Activated naive CD4-positive, alpha-beta T cell treated with anti-CD3 and anti-CD28 coated beads, Interleukin-2, amount 10 ng/mL, durations not matched to agents 7 days and 5 days (primary cell): ENCODE results near the gene ZNF273.
"Not testable (repeated sequence)": the region's sequence is repeated elsewhere in the genome, so short reads cannot be mapped to it uniquely, and the experiment has no call there.

ENCODE experiments used
- CTCF ChIA-PET: fragments of 350-600 bp; sonication (Branson Sonifier 250); formaldehyde crosslinking; loops from one replicate; lab custom pipeline; 2021; ENCODE audit warnings: antibody characterized with exemption; lab: Charles Lee
- DNase-seq: peaks from one replicate; pipeline ENCODE4 v3.0.0-alpha.2; 2020
- H3K27ac Mint-ChIP-seq: one replicate; pipeline ENCODE4 v1.8.0; 2021; ENCODE audit warnings: mild to moderate bottlenecking, moderate library complexity, mixed read lengths
- H3K27me3 Mint-ChIP-seq: one replicate; pipeline ENCODE4 v1.8.0; 2021; ENCODE audit warnings: mild to moderate bottlenecking, mixed read lengths
- H3K36me3 Mint-ChIP-seq: one replicate; pipeline ENCODE4 v1.8.0; 2021; ENCODE audit warnings: mixed read lengths
- H3K4me1 Mint-ChIP-seq: one replicate; pipeline ENCODE4 v1.8.0; 2021; ENCODE audit warnings: mixed read lengths
- H3K4me3 Mint-ChIP-seq: one replicate; pipeline ENCODE4 v1.8.0; 2021; ENCODE audit warnings: mild to moderate bottlenecking, moderate library complexity, mixed read lengths
- H3K9me3 Mint-ChIP-seq: one replicate; pipeline ENCODE4 v1.8.0; 2021; ENCODE audit warnings: mixed read lengths

Gene ZNF273

GRCh38 chr7:64902806-64903721 is at the start of gene ZNF273:
Gene ZNF273, plus strand, starts transcription at chr7:64903273. Its CDS starts 45 bp downstream, at chr7:64903318.
- peak within 1 kb of the TSS; percentile 96 for H3K4me3 Mint-ChIP-seq
- peak within 1 kb of the TSS; percentile 96 for H3K27ac Mint-ChIP-seq
- peaks cover 13% of the 10 kb centered on the region for H3K9me3 Mint-ChIP-seq
- peak; percentile 96 for DNase-seq
- no peaks in the 10 kb centered on the region for H3K27me3 Mint-ChIP-seq
- peaks cover 26% of the 10 kb centered on the region for H3K36me3 Mint-ChIP-seq
- peaks cover 43% of the 10 kb centered on the region for H3K4me1 Mint-ChIP-seq
- CTCF ChIA-PET = interaction anchor here (1.0 to 3.3 kb wide), 2 partner anchors 15 to 237 kb away, joined by 3 to 9 read pairs; partner anchors contain the start of gene ZNF107

DNA sequence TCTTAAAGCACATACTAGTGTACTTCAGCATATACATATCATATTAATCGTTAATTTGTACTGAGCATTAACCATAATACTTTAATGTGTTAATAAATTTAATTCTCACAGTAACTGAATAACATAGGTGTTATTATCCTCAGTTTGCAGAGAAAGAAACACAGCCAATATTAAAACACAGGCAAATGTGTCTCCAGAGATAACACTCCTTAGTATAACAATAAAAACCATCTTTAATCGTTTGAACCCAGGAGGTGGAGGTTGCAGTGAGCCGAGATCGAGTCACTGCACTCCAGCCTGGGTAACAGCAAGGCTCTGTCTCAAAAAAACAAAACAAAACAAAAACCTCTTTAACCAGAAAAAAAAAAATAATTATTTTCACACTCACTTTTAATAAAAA is 49.4 kb upstream of the ZNF273 start:
- Mint-ChIP-seq H3K27me3 (no peaks in the 10 kb centered on the region), H3K4me3 (no peak overlapping the region), H3K4me1 (no peaks in the 10 kb centered on the region), H3K9me3 (peaks cover 9% of the 10 kb centered on the region), H3K27ac (no peak overlapping the region), H3K36me3 (no peaks in the 10 kb centered on the region)
- no peak for DNase-seq
- CTCF ChIA-PET = no interaction called here

DNA sequence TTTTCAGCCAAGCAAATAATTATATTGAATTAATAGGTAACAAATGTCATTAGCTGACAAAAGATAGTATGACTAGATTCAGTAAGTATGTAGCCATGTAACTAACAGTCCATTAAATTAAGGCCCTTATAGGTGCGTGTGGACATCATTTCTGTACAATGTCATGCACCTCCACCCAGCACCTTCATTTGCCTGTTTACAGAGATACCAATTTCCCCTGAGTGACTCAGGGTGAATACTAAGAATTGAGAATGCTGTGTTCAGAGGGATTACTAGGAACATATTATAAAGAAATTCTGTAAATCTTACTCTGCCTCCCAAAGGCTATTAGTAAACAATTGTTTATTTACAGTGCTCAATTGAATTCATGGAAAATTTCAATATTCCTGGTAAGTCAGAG is 48.1 kb upstream of the ZNF273 start:
- H3K27ac Mint-ChIP-seq = no peak overlapping the region
- no peaks in the 10 kb centered on the region for H3K36me3 Mint-ChIP-seq
- no peak overlapping the region for H3K4me3 Mint-ChIP-seq
- H3K4me1 Mint-ChIP-seq = no peaks in the 10 kb centered on the region
- H3K9me3 Mint-ChIP-seq = peaks cover 5% of the 10 kb centered on the region
- DNase-seq = no peak
- H3K27me3 Mint-ChIP-seq = no peaks in the 10 kb centered on the region
- CTCF ChIA-PET = no interaction called here

GRCh38 chr7:64863021-64863420 is 40.1 kb upstream of the ZNF273 start:
- no peaks in the 10 kb centered on the region for H3K4me1 Mint-ChIP-seq
- CTCF ChIA-PET = no interaction called here
- DNase-seq = no peak
- H3K4me3 Mint-ChIP-seq = no peak overlapping the region
- H3K9me3 Mint-ChIP-seq = peaks cover 8% of the 10 kb centered on the region
- no peaks in the 10 kb centered on the region for H3K36me3 Mint-ChIP-seq
- no peak overlapping the region for H3K27ac Mint-ChIP-seq
- no peaks in the 10 kb centered on the region for H3K27me3 Mint-ChIP-seq

- H3K27me3 Mint-ChIP-seq, DNase-seq, H3K36me3 Mint-ChIP-seq, H3K27ac Mint-ChIP-seq, H3K9me3 Mint-ChIP-seq, H3K4me1 Mint-ChIP-seq, H3K4me3 Mint-ChIP-seq, CTCF ChIA-PET: not testable (repeated sequence)
Measured at GRCh38 chr7:64863530-64863929, 39.5 kb upstream of the ZNF273 start.

DNA sequence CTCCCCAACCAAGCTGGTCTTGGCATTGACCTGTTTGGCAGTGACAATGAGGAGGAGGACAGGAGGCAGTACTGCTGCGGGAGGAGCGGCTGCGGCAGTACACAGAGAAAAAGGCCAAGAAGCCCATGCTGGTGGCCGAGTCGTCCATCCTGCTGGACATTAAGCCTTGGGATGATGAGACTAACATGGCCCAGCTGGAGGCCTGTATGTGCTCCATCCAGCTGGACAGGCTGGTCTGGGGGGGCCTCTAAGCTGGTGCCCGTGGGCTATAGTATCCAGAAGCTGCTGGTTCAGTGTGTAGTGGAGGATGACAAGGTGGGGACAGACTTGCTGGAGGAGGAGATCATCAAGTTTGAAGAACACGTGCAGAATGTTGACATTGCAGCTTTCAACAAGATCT is 39.1 kb upstream of the ZNF273 start:
- no peaks in the 10 kb centered on the region for H3K27me3 Mint-ChIP-seq
- H3K4me1 Mint-ChIP-seq = no peaks in the 10 kb centered on the region
- no peak overlapping the region for H3K4me3 Mint-ChIP-seq
- DNase-seq = no peak
- peaks cover 10% of the 10 kb centered on the region for H3K9me3 Mint-ChIP-seq
- H3K27ac Mint-ChIP-seq = no peak overlapping the region
- no peaks in the 10 kb centered on the region for H3K36me3 Mint-ChIP-seq
- CTCF ChIA-PET = no interaction called here

- DNase-seq = no peak
- Mint-ChIP-seq H3K9me3 (peaks cover 22% of the 10 kb centered on the region), H3K4me3 (no peak overlapping the region), H3K27ac (no peak overlapping the region), H3K27me3 (peaks cover 3% of the 10 kb centered on the region), H3K36me3 (no peaks in the 10 kb centered on the region), H3K4me1 (no peaks in the 10 kb centered on the region)
- CTCF ChIA-PET = no interaction called here
Measured at GRCh38 chr7:64867863-64868440, 35.1 kb upstream of the ZNF273 start.

GRCh38 chr7:64868499-64868898 is 34.6 kb upstream of the ZNF273 start:
- no peaks in the 10 kb centered on the region for H3K4me1 Mint-ChIP-seq
- CTCF ChIA-PET = no interaction called here
- no peak overlapping the region for H3K4me3 Mint-ChIP-seq
- H3K27ac Mint-ChIP-seq = no peak overlapping the region
- no peak for DNase-seq
- H3K27me3 Mint-ChIP-seq = peaks cover 3% of the 10 kb centered on the region
- H3K9me3 Mint-ChIP-seq = peaks cover 24% of the 10 kb centered on the region
- H3K36me3 Mint-ChIP-seq = no peaks in the 10 kb centered on the region

DNA sequence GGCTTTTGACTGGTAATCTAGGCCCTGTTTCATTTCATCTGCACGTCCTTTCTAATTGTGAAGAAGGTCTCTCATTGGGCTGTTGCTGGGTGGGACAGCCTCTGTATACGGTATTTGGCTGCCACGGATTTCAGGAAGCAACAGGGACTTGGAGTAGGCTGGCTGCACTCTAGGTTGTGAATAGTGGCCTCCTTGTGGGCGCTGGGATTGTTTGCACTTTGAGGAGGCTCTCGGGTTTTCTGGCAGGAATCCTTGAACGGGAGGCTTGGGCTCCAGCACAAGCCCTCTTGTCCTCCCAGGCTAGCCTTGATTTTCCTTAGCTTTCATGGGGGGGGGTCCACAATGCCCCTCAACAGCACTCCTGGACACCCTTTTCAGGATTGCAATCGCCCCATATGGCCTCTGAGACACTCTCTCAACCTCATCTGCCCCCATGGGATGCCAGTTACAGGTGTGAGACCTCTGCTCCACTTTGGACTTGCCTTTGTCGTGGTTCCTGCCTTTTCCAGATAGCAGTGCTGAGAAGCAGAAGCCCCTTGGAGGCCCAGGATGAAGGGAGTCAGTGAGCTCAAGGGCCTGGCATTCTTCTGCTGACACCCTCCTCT is 33.9 kb upstream of the ZNF273 start:
- Mint-ChIP-seq H3K27me3 (peaks cover 3% of the 10 kb centered on the region), H3K9me3 (peaks cover 30% of the 10 kb centered on the region), H3K4me1 (no peaks in the 10 kb centered on the region), H3K36me3 (peaks cover 2% of the 10 kb centered on the region), H3K27ac (no peak overlapping the region), H3K4me3 (no peak overlapping the region)
- no peak for DNase-seq
- CTCF ChIA-PET = no interaction called here

- Mint-ChIP-seq H3K4me3 (no peak overlapping the region), H3K27ac (no peak overlapping the region), H3K27me3 (peaks cover 3% of the 10 kb centered on the region), H3K36me3 (peaks cover 2% of the 10 kb centered on the region), H3K9me3 (peaks cover 30% of the 10 kb centered on the region), H3K4me1 (no peaks in the 10 kb centered on the region)
- DNase-seq = no peak
- CTCF ChIA-PET = no interaction called here
Measured at GRCh38 chr7:64869912-64870562, 33.0 kb upstream of the ZNF273 start.

- H3K27ac Mint-ChIP-seq = no peak overlapping the region
- no peak for DNase-seq
- H3K9me3 Mint-ChIP-seq = peaks cover 33% of the 10 kb centered on the region
- no peaks in the 10 kb centered on the region for H3K4me1 Mint-ChIP-seq
- CTCF ChIA-PET = no interaction called here
- peaks cover 3% of the 10 kb centered on the region for H3K36me3 Mint-ChIP-seq
- H3K27me3 Mint-ChIP-seq = peaks cover 7% of the 10 kb centered on the region
- H3K4me3 Mint-ChIP-seq = no peak overlapping the region
Measured at GRCh38 chr7:64870656-64871055, 32.4 kb upstream of the ZNF273 start.

DNA sequence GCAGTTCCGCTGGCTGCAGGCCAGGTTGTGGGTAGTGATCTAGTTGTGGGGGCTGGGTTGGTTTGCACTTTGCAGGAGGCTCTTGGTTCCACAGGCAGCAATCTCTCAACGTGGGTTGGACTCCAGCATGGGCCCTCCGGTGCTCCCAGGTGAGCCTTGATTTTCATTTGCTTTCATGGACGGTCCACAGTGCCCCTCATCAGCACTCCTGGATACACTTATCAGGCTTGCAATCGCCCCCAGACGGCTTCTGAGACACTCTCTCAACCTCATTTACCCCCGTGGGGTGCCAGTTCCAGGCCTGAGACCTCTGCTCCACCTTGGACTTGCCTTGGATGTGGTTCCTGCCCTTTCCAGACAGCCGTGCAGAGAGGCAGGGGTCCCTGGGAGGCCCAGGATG is 31.3 kb upstream of the ZNF273 start:
- DNase-seq = no peak
- Mint-ChIP-seq H3K4me1 (no peaks in the 10 kb centered on the region), H3K27me3 (peaks cover 7% of the 10 kb centered on the region), H3K36me3 (peaks cover 3% of the 10 kb centered on the region), H3K4me3 (no peak overlapping the region), H3K27ac (no peak overlapping the region), H3K9me3 (peaks cover 33% of the 10 kb centered on the region)
- CTCF ChIA-PET = no interaction called here

- peaks cover 7% of the 10 kb centered on the region for H3K27me3 Mint-ChIP-seq
- H3K4me3 Mint-ChIP-seq = no peak overlapping the region
- peaks cover 32% of the 10 kb centered on the region for H3K9me3 Mint-ChIP-seq
- peaks cover 3% of the 10 kb centered on the region for H3K36me3 Mint-ChIP-seq
- DNase-seq = no peak
- H3K27ac Mint-ChIP-seq = no peak overlapping the region
- CTCF ChIA-PET = no interaction called here
- H3K4me1 Mint-ChIP-seq = peaks cover 4% of the 10 kb centered on the region
Measured at GRCh38 chr7:64872351-64873154, 30.5 kb upstream of the ZNF273 start.

DNA sequence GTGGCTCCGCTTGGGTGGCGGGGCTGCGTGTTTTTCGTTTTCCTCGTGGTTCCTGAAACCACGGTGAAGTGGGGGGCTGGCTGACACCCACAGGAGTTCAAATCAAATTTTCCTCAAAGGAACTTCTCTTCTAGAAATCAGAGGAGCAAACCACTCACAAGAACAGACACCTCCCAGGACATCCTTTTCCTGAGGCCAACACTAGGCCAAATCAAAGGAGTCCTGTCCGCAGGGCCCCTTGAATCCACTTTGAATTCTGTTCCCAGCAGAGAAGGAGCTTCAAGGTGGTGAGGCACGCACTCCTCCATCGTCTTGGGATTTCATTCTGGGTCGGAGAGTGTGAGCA is 29.9 kb upstream of the ZNF273 start:
- Mint-ChIP-seq H3K4me3 (no peak overlapping the region), H3K9me3 (peaks cover 30% of the 10 kb centered on the region), H3K27me3 (peaks cover 11% of the 10 kb centered on the region), H3K27ac (no peak overlapping the region), H3K4me1 (peaks cover 4% of the 10 kb centered on the region), H3K36me3 (peaks cover 3% of the 10 kb centered on the region)
- no peak for DNase-seq
- CTCF ChIA-PET = no interaction called here
